Natural killer cell (primary cell): Measurements from ENCODE around the gene IPO11. TPM values are rescaled to one million over a fixed set of nuclear protein-coding genes. Genes with fewer than 3 reads are reported as not detected.

Experiments used
- ATAC-seq, 3 donors: fragments of 150-1000 bp in 2 of 3; fragments of 200-7000 bp in 1 of 3; cut with Tn5 transposase; 1 replicate in 1 of 3; 2 replicates in 2 of 3; pipeline ENCODE4 v1.10.0; 2021; ENCODE audit warnings: mild to moderate bottlenecking in 2 of 3, moderate library complexity in 2 of 3
- DNase-seq, 2 donors: peaks; one replicate each; pipeline versions ENCODE4 v3.0.0 to v3.0.0-alpha.2; 2013 to 2021; ENCODE audit warnings: mixed read lengths in 1 of 2
- H3K27ac ChIP-seq: one replicate; pipeline ENCODE4 v1.5.1; 2013; ENCODE audit warnings: mild to moderate bottlenecking, low read length
- H3K27me3 ChIP-seq: one replicate; pipeline ENCODE4 v1.6.1; 2013; ENCODE audit warnings: low read length; ENCODE audit not compliant: control insufficient read depth, insufficient read depth
- H3K36me3 ChIP-seq: one replicate; pipeline ENCODE4 v1.6.1; 2013; ENCODE audit warnings: low read length; ENCODE audit not compliant: control insufficient read depth, insufficient read depth
- H3K4me1 ChIP-seq: one replicate; pipeline ENCODE4 v1.6.1; 2013; ENCODE audit warnings: low read length; ENCODE audit not compliant: control insufficient read depth, insufficient read depth
- H3K4me3 ChIP-seq: one replicate; pipeline ENCODE4 v1.5.1; 2013; ENCODE audit warnings: low read length
- H3K9me3 ChIP-seq: one replicate; pipeline ENCODE4 v1.6.1; 2013; ENCODE audit warnings: low read length; ENCODE audit not compliant: control insufficient read depth, insufficient read depth
- H3K27ac Mint-ChIP-seq, 2 donors: one replicate each; pipeline ENCODE4 v1.8.0; 2022; ENCODE audit warnings: mild to moderate bottlenecking in 2 of 2, mixed read lengths in 2 of 2, moderate library complexity in 1 of 2
- H3K27me3 Mint-ChIP-seq, 2 donors: one replicate each; pipeline ENCODE4 v1.8.0; 2022; ENCODE audit warnings: low read depth in 2 of 2, mixed read lengths in 2 of 2
- H3K36me3 Mint-ChIP-seq: one replicate; pipeline ENCODE4 v1.8.0; 2022; ENCODE audit warnings: mixed read lengths
- H3K4me1 Mint-ChIP-seq, 2 donors: one replicate each; pipeline ENCODE4 v1.8.0; 2022; ENCODE audit warnings: mixed read lengths in 2 of 2
- H3K4me3 Mint-ChIP-seq: one replicate; pipeline ENCODE4 v1.8.0; 2022; ENCODE audit warnings: mild to moderate bottlenecking, moderate library complexity, mixed read lengths
- H3K9me3 Mint-ChIP-seq, 2 donors: one replicate each; pipeline ENCODE4 v1.8.0; 2022; ENCODE audit warnings: mixed read lengths in 2 of 2
- CTCF ChIP-seq: fragments of 200-600 bp; IDR thresholded peaks from one replicate; pipeline ENCODE4 v1.8.0; 2022; ENCODE audit warnings: antibody characterized with exemption
- WGBS: methylation state at CpG from one replicate; pipeline ENCODE4 v1.1.7; 2013; ENCODE audit warnings: missing lambda C conversion rate; ENCODE audit not compliant: insufficient coverage; 5-methylcytosine and 5-hydroxymethylcytosine counted together
- intact Hi-C: fragments of 100-400 bp; cut with micrococcal nuclease; formaldehyde crosslinking; loops from one replicate; pipeline ENCODE4 v1.14.2; 2022
- total RNA-seq, 4 donors: library from RNA; stranded (reverse); fragments of 120-200 nt in 1 of 4; gene quantifications; one replicate each; pipeline versions ENCODE4 v1.2.3 to v1.2.4, GENCODE V29; 2013 to 2022

The IPO11 gene
- total RNA-seq, 3 donors from 2014 or later (not counting 1 experiment from before 2014, with no cell fraction given): 16.6 to 31.4 (median 30.7) TPM

- H3K27me3 ChIP-seq: no peaks in the 10 kb centered on the region
- Mint-ChIP-seq H3K4me3 (no peak overlapping the region), H3K27ac (no peak overlapping the region), H3K27me3 (no peaks in the 10 kb centered on the region), H3K9me3 (no peaks in the 10 kb centered on the region), H3K4me1 (peaks cover 5 to 6% of the 10 kb centered on the region in 2 donors), H3K36me3 (no peaks in the 10 kb centered on the region)
- peaks cover 4% of the 10 kb centered on the region for H3K36me3 ChIP-seq
- intact Hi-C loops: no loop called here
- WGBS: 90% methylated on average over 1 of the region's 2 CpGs
- no peak for TF ChIP-seq CTCF
- H3K4me1 ChIP-seq: no peaks in the 10 kb centered on the region
- DNase-seq: no peak
- no peaks in the 10 kb centered on the region for H3K9me3 ChIP-seq
- no peak overlapping the region for H3K4me3 ChIP-seq
- ATAC-seq: no peak
- no peak overlapping the region for H3K27ac ChIP-seq
Measured at GRCh38 chr5:62616615-62617277, 204.2 kb downstream of the IPO11 start.

- Histone ChIP-seq H3K27me3 (no peaks in the 10 kb centered on the region), H3K27ac (no peak overlapping the region), H3K4me3 (no peak overlapping the region), H3K9me3 (no peaks in the 10 kb centered on the region), H3K36me3 (peaks cover 4% of the 10 kb centered on the region), H3K4me1 (no peaks in the 10 kb centered on the region)
- no peak overlapping the region for H3K4me3 Mint-ChIP-seq
- intact Hi-C loops: no loop called here
- no peak for ATAC-seq
- TF ChIP-seq CTCF: no peak
- peaks cover 5 to 6% of the 10 kb centered on the region in 2 donors for H3K4me1 Mint-ChIP-seq
- H3K9me3 Mint-ChIP-seq: no peaks in the 10 kb centered on the region
- H3K36me3 Mint-ChIP-seq: no peaks in the 10 kb centered on the region
- H3K27me3 Mint-ChIP-seq: no peaks in the 10 kb centered on the region
- DNase-seq: no peak
- no peak overlapping the region for H3K27ac Mint-ChIP-seq
Measured at GRCh38 chr5:62617943-62618342, 205.4 kb downstream of the IPO11 start.

DNA sequence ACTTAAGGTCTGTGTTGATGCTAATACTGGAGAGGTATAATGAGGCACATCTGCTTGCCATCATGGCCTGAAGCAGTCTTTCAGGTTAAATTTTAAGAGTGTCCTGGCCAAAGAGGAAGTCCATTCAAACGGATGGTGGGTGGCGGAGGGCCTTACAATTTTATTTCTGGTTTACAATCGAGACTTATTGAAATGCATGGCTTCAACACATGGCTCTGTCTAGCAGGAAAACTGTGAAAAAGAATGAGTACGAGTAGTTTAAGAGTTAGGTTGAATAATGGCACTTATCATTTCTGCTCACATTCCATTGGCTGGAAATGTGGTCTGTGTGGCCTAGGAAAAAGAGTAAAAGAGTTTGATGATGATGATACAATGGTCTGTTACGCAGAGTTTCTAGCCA lies 208.2 kb downstream of the IPO11 start:
- Mint-ChIP-seq H3K9me3 (no peaks in the 10 kb centered on the region), H3K4me1 (peaks cover 0 to 6% of the 10 kb centered on the region in 2 donors), H3K27me3 (no peaks in the 10 kb centered on the region), H3K36me3 (no peaks in the 10 kb centered on the region), H3K4me3 (no peak overlapping the region), H3K27ac (peak overlapping the region in 1 of 2 donors; percentile 24)
- Histone ChIP-seq H3K9me3 (no peaks in the 10 kb centered on the region), H3K27ac (no peak overlapping the region), H3K4me1 (no peaks in the 10 kb centered on the region), H3K36me3 (no peaks in the 10 kb centered on the region), H3K27me3 (no peaks in the 10 kb centered on the region), H3K4me3 (no peak overlapping the region)
- intact Hi-C loops: no loop called here
- WGBS: 97% methylated on average over 5 of the region's 5 CpGs
- no peak for DNase-seq
- no peak for TF ChIP-seq CTCF
- ATAC-seq: no peak

- no peak overlapping the region for H3K4me3 Mint-ChIP-seq
- no peaks in the 10 kb centered on the region for H3K9me3 Mint-ChIP-seq
- H3K4me1 Mint-ChIP-seq: peaks cover 0 to 6% of the 10 kb centered on the region in 2 donors
- Histone ChIP-seq H3K4me3 (no peak overlapping the region), H3K9me3 (no peaks in the 10 kb centered on the region), H3K4me1 (no peaks in the 10 kb centered on the region), H3K27ac (no peak overlapping the region), H3K36me3 (no peaks in the 10 kb centered on the region), H3K27me3 (no peaks in the 10 kb centered on the region)
- peak overlapping the region in 1 of 2 donors; percentile 24 for H3K27ac Mint-ChIP-seq
- no peak for TF ChIP-seq CTCF
- DNase-seq (no peak), ATAC-seq (no peak)
- 97% methylated on average over 6 of the region's 6 CpGs for WGBS
- H3K36me3 Mint-ChIP-seq: no peaks in the 10 kb centered on the region
- intact Hi-C loops: no loop called here
- no peaks in the 10 kb centered on the region for H3K27me3 Mint-ChIP-seq
Measured at GRCh38 chr5:62621280-62621679, 208.7 kb downstream of the IPO11 start.
